ENCODE data around the gene NTNG2. TPM values are rescaled to one million over a fixed set of nuclear protein-coding genes. Genes with fewer than 3 reads are reported as not detected.
"Not testable (repeated sequence)": the region's sequence is repeated elsewhere in the genome, so short reads cannot be mapped to it uniquely, and the experiment has no call there.

Gene NTNG2
- polyA plus RNA-seq, 1 donor, result 0.40 TPM

GRCh38 chr9:132249690-132250089 is 87.8 kb downstream of the NTNG2 start:
- Histone ChIP-seq H3K9me3 (ENCODE audit: control insufficient read depth, low read depth, low read length) (peaks cover 5% of the 10 kb centered on the region), H3K27ac (ENCODE audit: low read length) (no peak overlapping the region), H3K36me3 (ENCODE audit: control insufficient read depth, insufficient read depth, low read length) (no peaks in the 10 kb centered on the region), H3K4me3 (ENCODE audit: low read length) (no peak overlapping the region), H3K27me3 (ENCODE audit: control insufficient read depth, insufficient read depth, low read length) (peaks cover 24% of the 10 kb centered on the region), H3K4me1 (ENCODE audit: control insufficient read depth, insufficient read depth, low read length) (no peaks in the 10 kb centered on the region)
- no peak for DNase-seq
- no CpG with 5 or more reads among the region's 8 CpGs for WGBS (ENCODE audit: insufficient coverage, low lambda C conversion rate)

- 80% methylated on average over 1 of the region's 20 CpGs for WGBS (ENCODE audit: insufficient coverage, low lambda C conversion rate)
- no peaks in the 10 kb centered on the region for H3K4me1 ChIP-seq (ENCODE audit: control insufficient read depth, insufficient read depth, low read length)
- H3K4me3 ChIP-seq (ENCODE audit: low read length), result no peak overlapping the region
These were observed 88.7 kb downstream of the NTNG2 start for GRCh38 chr9:132250324-132251262.

GRCh38 chr9:132260846-132261245 is 99.0 kb downstream of the NTNG2 start:
- no peak overlapping the region for H3K27ac ChIP-seq (ENCODE audit: low read length)
- peaks cover 2% of the 10 kb centered on the region for H3K4me1 ChIP-seq (ENCODE audit: control insufficient read depth, insufficient read depth, low read length)
- H3K4me3 ChIP-seq (ENCODE audit: low read length), result no peak overlapping the region
- no CpG with 5 or more reads among the region's 3 CpGs for WGBS (ENCODE audit: insufficient coverage, low lambda C conversion rate)
- no peaks in the 10 kb centered on the region for H3K27me3 ChIP-seq (ENCODE audit: control insufficient read depth, insufficient read depth, low read length)
- no peaks in the 10 kb centered on the region for H3K9me3 ChIP-seq (ENCODE audit: control insufficient read depth, low read depth, low read length)
- H3K36me3 ChIP-seq (ENCODE audit: control insufficient read depth, insufficient read depth, low read length), result peaks cover 35% of the 10 kb centered on the region
- no peak for DNase-seq

More at GRCh38 chr9:132250324-132251262, 88.7 kb downstream of the NTNG2 start:
- no peaks in the 10 kb centered on the region for H3K36me3 ChIP-seq (ENCODE audit: control insufficient read depth, insufficient read depth, low read length)
- peaks cover 5% of the 10 kb centered on the region for H3K9me3 ChIP-seq (ENCODE audit: control insufficient read depth, low read depth, low read length)
- no peak for DNase-seq
- H3K27ac ChIP-seq (ENCODE audit: low read length), result no peak overlapping the region
- H3K27me3 ChIP-seq (ENCODE audit: control insufficient read depth, insufficient read depth, low read length), result peaks cover 16% of the 10 kb centered on the region

GRCh38 chr9:132266017-132266416 is 104.2 kb downstream of the NTNG2 start:
- no peak overlapping the region for H3K27ac ChIP-seq (ENCODE audit: low read length)
- peak in 1 of 2 donors; percentile 42 for DNase-seq
- no peaks in the 10 kb centered on the region for H3K4me1 ChIP-seq (ENCODE audit: control insufficient read depth, insufficient read depth, low read length)
- no peaks in the 10 kb centered on the region for H3K27me3 ChIP-seq (ENCODE audit: control insufficient read depth, insufficient read depth, low read length)
- H3K36me3 ChIP-seq (ENCODE audit: control insufficient read depth, insufficient read depth, low read length), result peaks cover 67% of the 10 kb centered on the region
- no peaks in the 10 kb centered on the region for H3K9me3 ChIP-seq (ENCODE audit: control insufficient read depth, low read depth, low read length)
- WGBS (ENCODE audit: insufficient coverage, low lambda C conversion rate), result no CpG with 5 or more reads among the region's 3 CpGs
- no peak overlapping the region for H3K4me3 ChIP-seq (ENCODE audit: low read length)

- Histone ChIP-seq H3K27me3 (ENCODE audit: control insufficient read depth, insufficient read depth, low read length) (no peaks in the 10 kb centered on the region), H3K9me3 (ENCODE audit: control insufficient read depth, low read depth, low read length) (no peaks in the 10 kb centered on the region), H3K36me3 (ENCODE audit: control insufficient read depth, insufficient read depth, low read length) (peaks cover 72% of the 10 kb centered on the region), H3K27ac (ENCODE audit: low read length) (no peak overlapping the region), H3K4me1 (ENCODE audit: control insufficient read depth, insufficient read depth, low read length) (no peaks in the 10 kb centered on the region), H3K4me3 (ENCODE audit: low read length) (no peak overlapping the region)
- WGBS (ENCODE audit: insufficient coverage, low lambda C conversion rate), result no CpG with 5 or more reads among the region's 3 CpGs
- no peak for DNase-seq
These were observed 105.8 kb downstream of the NTNG2 start for GRCh38 chr9:132267660-132268059.

- H3K36me3 ChIP-seq (ENCODE audit: control insufficient read depth, insufficient read depth, low read length), result peaks cover 67% of the 10 kb centered on the region
- peak; percentile 26 to 42 for DNase-seq
- no peak overlapping the region for H3K4me3 ChIP-seq (ENCODE audit: low read length)
- 0% methylated on average over 1 of the region's 10 CpGs for WGBS (ENCODE audit: insufficient coverage, low lambda C conversion rate)
- H3K9me3 ChIP-seq (ENCODE audit: control insufficient read depth, low read depth, low read length), result no peaks in the 10 kb centered on the region
- no peak overlapping the region for H3K27ac ChIP-seq (ENCODE audit: low read length)
- H3K4me1 ChIP-seq (ENCODE audit: control insufficient read depth, insufficient read depth, low read length), result no peaks in the 10 kb centered on the region
- no peaks in the 10 kb centered on the region for H3K27me3 ChIP-seq (ENCODE audit: control insufficient read depth, insufficient read depth, low read length)
These were observed 107.0 kb downstream of the NTNG2 start for GRCh38 chr9:132268725-132269352.

- WGBS (ENCODE audit: insufficient coverage, low lambda C conversion rate), result 90% methylated on average over 2 of the region's 16 CpGs
- not testable (repeated sequence) for H3K27ac ChIP-seq (ENCODE audit: low read length); H3K27me3 ChIP-seq (ENCODE audit: control insufficient read depth, insufficient read depth, low read length); H3K4me3 ChIP-seq (ENCODE audit: low read length); H3K9me3 ChIP-seq (ENCODE audit: control insufficient read depth, low read depth, low read length); H3K4me1 ChIP-seq (ENCODE audit: control insufficient read depth, insufficient read depth, low read length)
- peaks cover 63% of the 10 kb centered on the region for H3K36me3 ChIP-seq (ENCODE audit: control insufficient read depth, insufficient read depth, low read length)
- DNase-seq, result peak; percentile 35 to 56
These were observed 108.1 kb downstream of the NTNG2 start for GRCh38 chr9:132269704-132270516.

GRCh38 chr9:132274861-132275260 is 113.0 kb downstream of the NTNG2 start:
- no peaks in the 10 kb centered on the region for H3K9me3 ChIP-seq (ENCODE audit: control insufficient read depth, low read depth, low read length)
- DNase-seq, result no peak
- WGBS (ENCODE audit: insufficient coverage, low lambda C conversion rate), result 100% methylated on average over 2 of the region's 2 CpGs
- no peak overlapping the region for H3K4me3 ChIP-seq (ENCODE audit: low read length)
- H3K36me3 ChIP-seq (ENCODE audit: control insufficient read depth, insufficient read depth, low read length), result peaks cover 78% of the 10 kb centered on the region
- H3K27me3 ChIP-seq (ENCODE audit: control insufficient read depth, insufficient read depth, low read length), result no peaks in the 10 kb centered on the region
- no peak overlapping the region for H3K27ac ChIP-seq (ENCODE audit: low read length)
- no peaks in the 10 kb centered on the region for H3K4me1 ChIP-seq (ENCODE audit: control insufficient read depth, insufficient read depth, low read length)

- Histone ChIP-seq H3K4me3 (ENCODE audit: low read length) (no peak overlapping the region), H3K9me3 (ENCODE audit: control insufficient read depth, low read depth, low read length) (no peaks in the 10 kb centered on the region), H3K27ac (ENCODE audit: low read length) (no peak overlapping the region), H3K4me1 (ENCODE audit: control insufficient read depth, insufficient read depth, low read length) (no peaks in the 10 kb centered on the region), H3K27me3 (ENCODE audit: control insufficient read depth, insufficient read depth, low read length) (no peaks in the 10 kb centered on the region), H3K36me3 (ENCODE audit: control insufficient read depth, insufficient read depth, low read length) (peaks cover 71% of the 10 kb centered on the region)
- DNase-seq, result no peak
- WGBS (ENCODE audit: insufficient coverage, low lambda C conversion rate), result no CpG with 5 or more reads among the region's 4 CpGs
These were observed 121.3 kb downstream of the NTNG2 start for GRCh38 chr9:132283165-132283564.

- DNase-seq, result no peak
These were observed 122.0 kb downstream of the NTNG2 start for GRCh38 chr9:132283863-132284262.

More at GRCh38 chr9:132283863-132284262, 122.0 kb downstream of the NTNG2 start:
- H3K36me3 ChIP-seq (ENCODE audit: control insufficient read depth, insufficient read depth, low read length), result peaks cover 65% of the 10 kb centered on the region
- no peak overlapping the region for H3K27ac ChIP-seq (ENCODE audit: low read length)
- no peak overlapping the region for H3K4me3 ChIP-seq (ENCODE audit: low read length)
- WGBS (ENCODE audit: insufficient coverage, low lambda C conversion rate), result no CpG with 5 or more reads among the region's 7 CpGs
- H3K4me1 ChIP-seq (ENCODE audit: control insufficient read depth, insufficient read depth, low read length), result no peaks in the 10 kb centered on the region
- H3K9me3 ChIP-seq (ENCODE audit: control insufficient read depth, low read depth, low read length), result no peaks in the 10 kb centered on the region
- H3K27me3 ChIP-seq (ENCODE audit: control insufficient read depth, insufficient read depth, low read length), result no peaks in the 10 kb centered on the region
